CD4-positive, alpha-beta T cell treated with Interleukin-10 for 1 hour (primary cell): ENCODE data around the gene CCDC102A.
"Not testable (repeated sequence)": the region's sequence is repeated elsewhere in the genome, so short reads cannot be mapped to it uniquely, and the experiment has no call there.

Experiments used
- DNase-seq: peaks from one replicate; pipeline ENCODE4 v3.0.0-alpha.2; 2020

CCDC102A gene

GRCh38 chr16:57564571-57565270, 28.4 kb upstream of the CCDC102A start:
- no peak for DNase-seq

- no peak for DNase-seq
Observed at GRCh38 chr16:57563761-57564160, 27.4 kb upstream of the CCDC102A start.

DNA sequence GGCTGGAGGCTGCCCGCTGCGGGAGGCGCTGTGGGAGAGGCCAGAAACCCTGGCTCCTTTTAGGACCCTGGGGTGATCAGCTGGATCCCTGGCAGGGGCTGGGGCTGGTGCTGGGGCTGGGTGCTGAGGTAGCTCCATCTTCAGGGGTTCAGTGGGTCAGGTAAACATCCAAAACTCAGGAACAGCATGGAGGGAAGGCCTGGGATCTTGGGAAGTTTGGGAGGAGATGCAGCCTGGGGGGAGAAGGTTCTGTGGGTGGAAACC, 27.0 kb upstream of the CCDC102A start:
- no peak for DNase-seq

GRCh38 chr16:57562669-57563486, 26.5 kb upstream of the CCDC102A start:
- DNase-seq = no peak

DNA sequence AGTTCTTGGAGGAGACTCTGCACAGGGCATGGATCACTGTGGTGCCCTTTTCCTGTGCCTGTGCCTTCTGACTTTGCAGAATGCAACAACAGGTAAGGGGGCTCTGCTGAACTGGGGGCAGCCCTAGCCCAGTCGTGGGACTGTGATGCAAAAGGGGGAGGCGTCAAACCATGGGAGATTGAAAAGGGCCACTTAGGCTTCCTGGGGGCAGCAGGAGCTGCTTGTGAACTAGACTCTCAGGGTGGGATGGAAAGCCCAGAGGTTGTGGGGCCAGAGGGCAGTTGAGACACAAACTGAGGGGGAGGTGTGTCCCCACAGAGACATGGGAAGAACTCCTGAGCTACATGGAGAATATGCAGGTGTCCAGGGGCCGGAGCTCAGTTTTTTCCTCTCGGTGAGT, 25.7 kb upstream of the CCDC102A start:
- no peak for DNase-seq

GRCh38 chr16:57559072-57559790, 22.9 kb upstream of the CCDC102A start:
- DNase-seq = no peak

- no peak for DNase-seq
Observed at GRCh38 chr16:57556941-57557541, 20.7 kb upstream of the CCDC102A start.

GRCh38 chr16:57555831-57556230, 19.5 kb upstream of the CCDC102A start:
- no peak for DNase-seq

- no peak for DNase-seq
Observed at GRCh38 chr16:57551057-57551456, 14.7 kb upstream of the CCDC102A start.

GRCh38 chr16:57549730-57550129, 13.4 kb upstream of the CCDC102A start:
- no peak for DNase-seq

GRCh38 chr16:57548408-57548807, 12.0 kb upstream of the CCDC102A start:
- no peak for DNase-seq

GRCh38 chr16:57547524-57547923, 11.2 kb upstream of the CCDC102A start:
- not testable (repeated sequence) for DNase-seq

DNA sequence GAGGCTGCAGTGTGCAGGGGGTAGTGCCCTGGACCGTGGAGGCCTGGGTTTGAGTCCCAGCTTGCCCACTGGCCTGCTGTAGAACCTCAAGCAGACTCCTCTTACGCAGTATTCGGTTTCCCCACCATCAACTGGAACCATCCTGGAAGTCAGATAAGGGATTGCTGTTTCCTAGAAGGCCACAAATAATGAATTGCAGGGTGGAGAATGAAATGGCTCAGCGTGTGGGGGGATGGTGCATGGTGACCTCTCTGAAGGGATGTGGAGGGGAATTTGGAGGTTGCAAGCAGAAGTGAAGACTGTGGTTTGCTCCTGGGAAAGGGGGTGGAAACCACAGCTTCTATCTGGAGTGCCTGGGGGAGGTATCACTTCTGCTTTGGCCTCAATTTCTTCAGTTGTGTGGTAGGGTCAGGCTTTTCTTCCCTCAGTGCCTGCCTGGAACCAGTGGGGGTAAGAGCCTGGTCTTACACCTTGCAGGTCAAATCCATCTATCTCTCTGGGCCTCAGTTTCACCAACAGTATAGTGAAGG, 7.8 kb upstream of the CCDC102A start:
- DNase-seq = peak; percentile 38

- DNase-seq = no peak
Observed at GRCh38 chr16:57541754-57542435, 5.5 kb upstream of the CCDC102A start.

DNA sequence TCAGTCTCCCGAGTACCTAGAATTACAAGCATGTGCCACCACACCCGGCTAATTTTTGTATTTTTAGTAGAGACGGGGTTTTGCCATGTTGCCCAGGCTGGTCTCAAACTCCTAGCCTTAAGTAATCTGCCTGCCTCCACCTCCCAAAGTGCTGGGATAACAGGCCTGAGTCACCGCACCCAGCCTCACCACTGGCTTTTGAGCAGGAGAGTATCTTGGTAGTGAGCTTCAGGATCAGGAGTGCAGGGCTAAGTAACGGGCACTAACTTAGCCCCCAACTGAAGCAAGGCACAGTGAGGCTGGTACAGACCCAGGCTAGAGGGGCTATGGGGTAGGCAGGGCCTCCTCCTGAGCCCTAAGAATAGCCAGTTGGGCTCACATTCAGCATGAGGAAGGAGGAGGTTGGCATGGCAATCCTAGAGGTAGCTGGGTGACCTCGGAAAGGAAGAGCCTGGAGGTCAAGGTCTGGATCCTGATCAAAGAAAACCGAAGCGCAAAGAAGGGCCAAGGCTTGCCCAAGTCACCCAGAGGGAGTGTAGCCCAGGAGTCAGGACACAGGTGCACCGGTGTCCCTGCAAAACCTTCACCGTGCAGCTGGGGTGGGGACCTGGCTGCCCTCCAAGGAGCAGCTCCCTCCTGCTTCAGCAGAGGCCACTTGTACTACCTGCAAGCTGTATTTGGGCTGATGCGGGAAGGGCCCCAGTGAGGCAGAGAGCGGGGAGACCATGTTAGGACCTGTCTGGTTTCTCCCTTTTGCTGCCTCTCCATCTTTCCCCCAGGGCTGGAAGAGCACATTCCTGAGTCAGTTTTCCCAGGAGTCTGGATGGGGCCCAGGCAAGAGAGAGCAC, 4.8 kb upstream of the CCDC102A start:
- no peak for DNase-seq

GRCh38 chr16:57540387-57540786, 4.0 kb upstream of the CCDC102A start:
- DNase-seq = no peak

- peak; percentile 23 for DNase-seq
Observed at GRCh38 chr16:57539072-57539796, 2.9 kb upstream of the CCDC102A start.

GRCh38 chr16:57538235-57538721, 1.9 kb upstream of the CCDC102A start:
- peak; percentile 21 for DNase-seq

DNA sequence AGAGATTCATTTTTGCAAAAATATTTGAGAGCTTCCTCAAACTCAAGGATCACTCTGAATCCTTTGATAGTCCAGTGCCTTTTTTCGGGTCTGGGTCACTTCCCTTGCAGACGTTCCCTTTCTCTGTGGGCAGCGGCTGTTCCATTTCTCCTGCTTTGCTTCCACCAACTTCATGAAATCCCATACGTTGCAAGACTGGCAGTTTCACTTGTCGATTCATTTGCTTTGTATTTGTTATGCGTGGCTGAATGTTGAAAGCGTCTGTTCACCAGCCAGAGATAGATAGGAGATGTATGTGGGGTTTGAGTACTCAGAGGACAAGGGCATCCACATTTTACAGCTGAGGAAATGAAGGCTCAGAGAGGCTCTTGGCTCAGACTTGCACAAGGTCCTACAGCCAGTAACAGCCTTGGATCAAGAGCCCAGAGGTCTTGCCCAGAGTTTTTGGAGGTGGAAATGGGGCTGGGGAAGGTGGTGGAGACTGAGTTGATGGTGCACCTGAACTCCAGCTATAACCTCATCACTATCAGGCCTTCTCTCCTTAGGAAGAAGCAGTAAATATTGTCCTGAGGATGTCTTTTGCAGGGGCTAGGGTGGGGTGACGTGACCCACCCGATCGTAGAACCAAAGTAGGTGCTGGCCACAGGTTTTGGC, 1.3 kb upstream of the CCDC102A start:
- DNase-seq = peak; percentile 20

GRCh38 chr16:57537194-57537505, 779 bp upstream of the CCDC102A start:
- no peak for DNase-seq
